Keratinocyte (primary cell): ENCODE measurements around the gene SLC36A2.

ENCODE experiments used
- CTCF ChIP-seq, 3 experiments: IDR thresholded peaks in 1 of 3; conservative IDR thresholded peaks in 1 of 3; optimal IDR thresholded peaks in 1 of 3; 2 replicates in 2 of 3; 3 replicates in 1 of 3; pipeline versions ENCODE3 to v1.5.1; 2011; ENCODE audit warnings: low read length in 3 of 3, mild to moderate bottlenecking in 3 of 3, moderate library complexity in 2 of 3, control low read depth in 1 of 3, inconsistent platforms in 1 of 3; ENCODE audit not compliant: insufficient read depth in 2 of 3; ENCODE audit errors: extremely low read depth in 1 of 3
- EZH2 ChIP-seq: IDR thresholded peaks from one replicate; pipeline ENCODE4 v1.6.1; 2012; ENCODE audit warnings: inconsistent platforms, mild to moderate bottlenecking, low read length, moderate library complexity

GRCh38 chr5:151296974-151297373 lies 50.4 kb downstream of the SLC36A2 start:
- no peak for TF ChIP-seq CTCF (optimal IDR thresholded peaks at IDR 0.05 in 1 of 3, IDR thresholded peaks at IDR 0.05 in 1 of 3, conservative IDR thresholded peaks at IDR 0.05 in 1 of 3; ENCODE audit: extremely low read depth in 1 of 3, insufficient read depth in 2 of 3, low read length in 3 of 3)
- TF ChIP-seq EZH2, result no peak
